Subcutaneous abdominal adipose tissue (tissue), 5 donors: ENCODE results near the gene CHRFAM7A.
"Not testable (repeated sequence)": the region's sequence is repeated elsewhere in the genome, so short reads cannot be mapped to it uniquely, and the experiment has no call there.

ENCODE experiments used
- H3K27ac ChIP-seq: one replicate; pipeline ENCODE4 v1.7.0; 2013; ENCODE audit warnings: low read depth, mild to moderate bottlenecking, inconsistent platforms, low read length, moderate library complexity
- H3K27me3 ChIP-seq, 5 donors: one replicate each; pipeline ENCODE4 v1.7.0; 2013; ENCODE audit warnings: low read length in 5 of 5, inconsistent platforms in 1 of 5; ENCODE audit not compliant: control insufficient read depth in 5 of 5, insufficient read depth in 4 of 5
- H3K36me3 ChIP-seq, 5 donors: one replicate each; pipeline ENCODE4 v1.7.0; 2013; ENCODE audit warnings: low read length in 5 of 5; ENCODE audit not compliant: control insufficient read depth in 5 of 5, insufficient read depth in 5 of 5
- H3K4me1 ChIP-seq, 5 donors: one replicate each; pipeline ENCODE4 v1.7.0; 2013; ENCODE audit warnings: low read length in 5 of 5, mild to moderate bottlenecking in 3 of 5, moderate library complexity in 1 of 5; ENCODE audit not compliant: control insufficient read depth in 5 of 5, insufficient read depth in 5 of 5
- H3K4me3 ChIP-seq, 5 donors: one replicate each; pipeline ENCODE4 v1.7.0; 2013; ENCODE audit warnings: low read length in 5 of 5, low read depth in 1 of 5
- H3K9ac ChIP-seq, 5 donors: one replicate each; pipeline ENCODE4 v1.7.0; 2013; ENCODE audit warnings: low read length in 5 of 5, mild to moderate bottlenecking in 4 of 5, moderate library complexity in 3 of 5
- H3K9me3 ChIP-seq, 5 donors: one replicate each; pipeline ENCODE4 v1.7.0; 2013; ENCODE audit warnings: low read length in 5 of 5; ENCODE audit not compliant: control insufficient read depth in 5 of 5
- donor health status: healthy.
- donor health status: healthy.
- donor health status: healthy.
- donor health status: healthy.
- donor health status: healthy.

CHRFAM7A gene

DNA sequence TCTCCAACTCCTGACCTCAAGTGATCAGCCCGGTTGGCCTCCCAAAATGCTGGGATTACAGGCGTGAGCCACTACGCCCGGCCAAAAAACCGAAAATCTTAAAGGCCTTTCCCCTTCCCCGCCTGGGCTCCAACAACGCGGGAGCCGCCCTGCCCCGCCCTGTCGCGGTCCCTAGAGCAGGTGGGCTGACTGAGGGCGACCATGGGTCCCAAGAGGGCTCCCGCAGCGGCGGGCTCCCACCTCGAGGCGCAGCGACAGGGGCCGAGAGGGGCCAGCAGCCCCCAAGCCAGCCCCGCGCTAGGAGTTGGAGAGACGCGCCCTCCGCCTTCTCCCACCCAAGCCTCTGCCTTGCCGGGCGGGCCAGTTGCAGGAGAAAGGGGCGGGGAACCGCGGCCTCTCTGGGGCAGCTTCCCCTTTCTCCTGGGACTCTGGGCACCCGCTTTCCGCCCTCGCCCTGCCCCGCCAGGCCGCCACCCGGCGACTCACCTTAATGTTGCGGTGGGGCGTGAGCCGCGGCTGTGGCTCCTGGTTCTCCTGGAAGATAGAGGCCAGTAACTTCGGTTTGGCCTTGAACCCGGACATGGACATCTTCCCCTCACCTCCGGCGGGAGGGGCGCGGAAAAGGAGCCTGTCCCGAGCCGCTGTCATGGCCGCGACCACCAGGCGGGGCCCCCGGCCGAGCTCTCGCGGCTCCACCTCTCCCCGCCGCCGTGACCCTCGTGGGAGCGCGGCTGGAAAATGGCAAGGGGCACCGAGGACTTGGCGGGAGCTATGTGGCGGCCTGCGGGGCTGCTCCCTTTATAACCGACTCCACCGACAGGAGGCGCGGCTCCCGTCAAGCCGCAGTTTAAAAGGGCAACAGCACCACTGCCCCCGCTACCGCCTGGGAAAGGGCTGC lies at the start of gene CHRFAM7A:
Gene CHRFAM7A, minus strand, starts transcription at position 775 of the 898 bp plus-strand sequence. CDS start 10,189 bp downstream, outside the sequence.
- not testable (repeated sequence) for H3K36me3 ChIP-seq, H3K27ac ChIP-seq, H3K9ac ChIP-seq, H3K27me3 ChIP-seq, H3K9me3 ChIP-seq, H3K4me1 ChIP-seq, H3K4me3 ChIP-seq

DNA sequence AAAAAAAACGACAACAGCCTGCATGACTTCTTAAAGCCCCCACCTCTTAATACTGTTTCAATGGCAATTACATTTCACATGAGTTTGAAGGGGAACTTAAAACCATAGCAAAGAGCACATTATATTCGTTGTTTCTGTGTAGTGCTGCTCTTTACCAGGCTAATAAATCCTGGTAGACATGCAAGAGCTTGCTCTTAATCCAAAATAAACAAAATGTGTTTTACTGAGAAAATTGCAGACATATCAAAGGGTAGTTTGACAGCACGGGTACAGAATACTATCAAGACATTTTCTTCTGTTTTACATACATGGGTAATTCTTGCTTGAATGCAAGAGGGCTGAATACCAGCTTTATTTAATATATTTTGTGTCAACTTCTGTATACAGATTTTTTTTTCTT lies 45.0 kb upstream of the CHRFAM7A start:
- not testable (repeated sequence) for H3K9ac ChIP-seq, H3K4me1 ChIP-seq, H3K4me3 ChIP-seq, H3K36me3 ChIP-seq, H3K27ac ChIP-seq, H3K27me3 ChIP-seq, H3K9me3 ChIP-seq

- not testable (repeated sequence) for H3K9me3 ChIP-seq, H3K27ac ChIP-seq, H3K27me3 ChIP-seq, H3K4me3 ChIP-seq, H3K4me1 ChIP-seq, H3K36me3 ChIP-seq, H3K9ac ChIP-seq
Measured at GRCh38 chr15:30435878-30436277, 42.5 kb upstream of the CHRFAM7A start.

DNA sequence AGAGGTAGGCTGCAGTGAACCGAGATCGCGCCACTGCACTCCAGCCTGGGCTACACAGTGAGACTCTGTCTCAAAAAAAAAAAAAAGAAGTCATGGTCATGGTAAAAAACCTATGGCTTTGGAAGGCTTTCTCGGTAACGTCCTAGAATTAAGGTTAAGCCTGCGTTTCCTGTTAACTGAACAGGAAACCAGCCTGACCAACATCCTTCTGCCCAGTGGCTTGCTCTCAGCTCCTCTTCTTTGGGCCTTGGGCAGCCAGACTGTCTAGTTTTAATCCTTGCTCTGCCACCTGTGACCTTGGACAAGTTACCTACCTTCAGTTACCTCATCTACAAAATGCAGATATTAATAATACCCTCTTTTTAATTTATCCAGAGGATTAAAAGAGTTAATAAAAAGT lies 27.4 kb upstream of the CHRFAM7A start:
- H3K36me3 ChIP-seq, H3K4me1 ChIP-seq, H3K27me3 ChIP-seq, H3K27ac ChIP-seq, H3K9me3 ChIP-seq, H3K9ac ChIP-seq, H3K4me3 ChIP-seq: not testable (repeated sequence)

GRCh38 chr15:30414160-30414559 lies 20.8 kb upstream of the CHRFAM7A start, which contains the start of gene GOLGA8R:
GOLGA8R (minus strand) TSS chr15:30414260; CDS start chr15:30414162, 98 bp downstream.
- H3K9ac ChIP-seq, result not testable (repeated sequence)

DNA sequence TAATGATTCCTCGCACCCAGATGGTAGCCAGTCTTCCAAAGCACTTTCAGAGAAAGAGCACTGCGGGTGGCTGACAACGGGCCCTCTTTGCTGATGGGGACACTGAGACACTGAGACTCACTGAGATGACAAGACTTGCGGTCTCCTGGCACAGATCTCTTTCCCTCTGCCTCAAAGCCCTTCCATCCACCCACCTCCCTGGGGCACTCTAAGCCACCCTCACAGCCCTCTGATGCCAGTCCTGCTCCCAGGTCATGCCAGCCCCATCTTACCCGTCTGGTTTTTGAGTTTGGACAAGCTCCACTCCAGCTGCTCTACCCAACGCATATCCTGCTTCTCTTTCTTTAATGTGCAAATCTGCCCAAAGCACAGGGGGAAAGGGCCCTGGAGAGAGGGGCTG lies 14.3 kb upstream of the CHRFAM7A start:
- not testable (repeated sequence) for H3K27ac ChIP-seq, H3K27me3 ChIP-seq, H3K4me3 ChIP-seq, H3K9me3 ChIP-seq, H3K9ac ChIP-seq, H3K36me3 ChIP-seq, H3K4me1 ChIP-seq

More at GRCh38 chr15:30414160-30414559, 20.8 kb upstream of the CHRFAM7A start, which contains the start of gene GOLGA8R:
- H3K4me3 ChIP-seq, H3K9me3 ChIP-seq, H3K36me3 ChIP-seq, H3K4me1 ChIP-seq, H3K27ac ChIP-seq, H3K27me3 ChIP-seq: not testable (repeated sequence)

GRCh38 chr15:30398988-30399387 lies 5.6 kb upstream of the CHRFAM7A start:
- not testable (repeated sequence) for H3K9ac ChIP-seq, H3K4me1 ChIP-seq, H3K27me3 ChIP-seq, H3K36me3 ChIP-seq, H3K4me3 ChIP-seq, H3K27ac ChIP-seq, H3K9me3 ChIP-seq

- not testable (repeated sequence) for H3K4me1 ChIP-seq, H3K9ac ChIP-seq, H3K9me3 ChIP-seq, H3K27me3 ChIP-seq, H3K27ac ChIP-seq, H3K4me3 ChIP-seq, H3K36me3 ChIP-seq
Measured at GRCh38 chr15:30393664-30393991, 288 bp upstream of the CHRFAM7A start.

DNA sequence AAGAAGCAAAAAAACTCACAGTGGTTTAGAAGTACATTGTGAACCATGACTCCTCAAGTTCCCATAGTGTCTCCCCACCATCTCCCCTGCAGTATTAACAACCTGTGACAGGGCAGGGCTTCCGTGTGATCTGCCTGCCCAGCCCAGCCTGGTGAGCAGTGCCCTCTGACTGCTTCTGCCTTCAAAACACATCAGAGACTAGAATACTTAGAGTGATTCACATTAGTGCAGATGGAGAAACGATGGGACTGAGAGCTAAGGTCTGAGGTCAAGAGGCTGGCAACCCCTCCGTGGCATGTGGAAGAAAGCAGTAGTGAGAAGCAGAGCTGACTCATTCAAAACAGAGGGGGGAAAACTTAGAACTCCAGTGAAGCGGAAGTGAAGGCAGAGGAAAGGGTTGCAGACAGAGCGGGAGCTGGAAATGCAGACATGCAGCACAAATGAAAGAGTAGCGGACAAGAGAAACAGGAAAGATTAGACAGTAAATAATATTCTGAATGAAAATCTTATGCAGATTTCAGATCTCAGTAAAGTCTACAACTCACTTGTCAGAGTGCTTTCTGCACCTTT lies 6.9 kb downstream of the CHRFAM7A start:
- H3K27ac ChIP-seq, H3K4me3 ChIP-seq, H3K9ac ChIP-seq, H3K36me3 ChIP-seq, H3K4me1 ChIP-seq, H3K27me3 ChIP-seq, H3K9me3 ChIP-seq: not testable (repeated sequence)

GRCh38 chr15:30377082-30377413 lies 16.3 kb downstream of the CHRFAM7A start:
- H3K9me3 ChIP-seq, H3K27me3 ChIP-seq, H3K4me3 ChIP-seq, H3K36me3 ChIP-seq, H3K9ac ChIP-seq, H3K27ac ChIP-seq, H3K4me1 ChIP-seq: not testable (repeated sequence)
